Measurements from ENCODE around the gene MYH2. TPM values are rescaled to one million over a fixed set of nuclear protein-coding genes. Genes with fewer than 3 reads are reported as not detected.

The MYH2 gene
- total RNA-seq, 2 donors from 2014 or later, result 0.99 TPM; not detected in 1

GRCh38 chr17:10527419-10527818 lies 22.0 kb downstream of the MYH2 start:
- Mint-ChIP-seq H3K36me3 (ENCODE audit: low read depth) (no peaks in the 10 kb centered on the region), H3K4me3 (no peak overlapping the region), H3K27me3 (ENCODE audit: insufficient read depth) (no peaks in the 10 kb centered on the region), H3K27ac (no peak overlapping the region), H3K9me3 (no peaks in the 10 kb centered on the region), H3K4me1 (peaks cover 7% of the 10 kb centered on the region)
- Histone ChIP-seq H3K4me1 (ENCODE audit: control insufficient read depth, insufficient read depth, low read length) (no peaks in the 10 kb centered on the region), H3K36me3 (ENCODE audit: control insufficient read depth, insufficient read depth, low read length) (no peaks in the 10 kb centered on the region), H3K9ac (ENCODE audit: extremely low read depth, low read length, poor library complexity, severe bottlenecking) (no peak overlapping the region), H3K27ac (ENCODE audit: low read depth, low read length) (no peak overlapping the region), H3K9me3 (ENCODE audit: control insufficient read depth, low read length) (no peaks in the 10 kb centered on the region), H3K27me3 (ENCODE audit: control insufficient read depth, insufficient read depth, low read length, poor library complexity, severe bottlenecking) (no peaks in the 10 kb centered on the region), H3K4me3 (ENCODE audit: low read length) (no peak overlapping the region)
- DNase-seq, result no peak
- TF ChIP-seq CTCF (conservative IDR thresholded peaks at IDR 0.05), result no peak
- WGBS, 2 experiments (ENCODE audit: insufficient coverage in 1 of 2, insufficient read length in 1 of 2), result 95 to 98% methylated on average over 6 of the region's 6 CpGs

GRCh38 chr17:10526517-10526916 lies 22.9 kb downstream of the MYH2 start:
- no peak for TF ChIP-seq CTCF (conservative IDR thresholded peaks at IDR 0.05)
- H3K9me3 ChIP-seq (ENCODE audit: control insufficient read depth, low read length), result no peaks in the 10 kb centered on the region
- no peak for DNase-seq
- H3K4me3 ChIP-seq (ENCODE audit: low read length), result no peak overlapping the region
- H3K27me3 ChIP-seq (ENCODE audit: control insufficient read depth, insufficient read depth, low read length, poor library complexity, severe bottlenecking), result no peaks in the 10 kb centered on the region
- Mint-ChIP-seq H3K4me1 (peaks cover 7% of the 10 kb centered on the region), H3K9me3 (no peaks in the 10 kb centered on the region), H3K27me3 (ENCODE audit: insufficient read depth) (no peaks in the 10 kb centered on the region), H3K36me3 (ENCODE audit: low read depth) (no peaks in the 10 kb centered on the region), H3K4me3 (no peak overlapping the region), H3K27ac (no peak overlapping the region)
- no peaks in the 10 kb centered on the region for H3K36me3 ChIP-seq (ENCODE audit: control insufficient read depth, insufficient read depth, low read length)
- H3K4me1 ChIP-seq (ENCODE audit: control insufficient read depth, insufficient read depth, low read length), result no peaks in the 10 kb centered on the region
- H3K9ac ChIP-seq (ENCODE audit: extremely low read depth, low read length, poor library complexity, severe bottlenecking), result no peak overlapping the region
- WGBS, 2 experiments (ENCODE audit: insufficient coverage in 1 of 2, insufficient read length in 1 of 2), result 92 to 95% methylated on average over 9 to 11 of the region's 11 CpGs
- no peak overlapping the region for H3K27ac ChIP-seq (ENCODE audit: low read depth, low read length)

GRCh38 chr17:10523064-10523463 lies 26.4 kb downstream of the MYH2 start:
- Histone ChIP-seq H3K4me3 (ENCODE audit: low read length) (no peak overlapping the region), H3K4me1 (ENCODE audit: control insufficient read depth, insufficient read depth, low read length) (no peaks in the 10 kb centered on the region), H3K9me3 (ENCODE audit: control insufficient read depth, low read length) (no peaks in the 10 kb centered on the region), H3K36me3 (ENCODE audit: control insufficient read depth, insufficient read depth, low read length) (no peaks in the 10 kb centered on the region), H3K27ac (ENCODE audit: low read depth, low read length) (no peak overlapping the region), H3K9ac (ENCODE audit: extremely low read depth, low read length, poor library complexity, severe bottlenecking) (no peak overlapping the region), H3K27me3 (ENCODE audit: control insufficient read depth, insufficient read depth, low read length, poor library complexity, severe bottlenecking) (no peaks in the 10 kb centered on the region)
- Mint-ChIP-seq H3K4me3 (no peak overlapping the region), H3K27me3 (ENCODE audit: insufficient read depth) (no peaks in the 10 kb centered on the region), H3K36me3 (ENCODE audit: low read depth) (no peaks in the 10 kb centered on the region), H3K4me1 (peaks cover 7% of the 10 kb centered on the region), H3K9me3 (no peaks in the 10 kb centered on the region), H3K27ac (no peak overlapping the region)
- 90 to 100% methylated on average over 7 of the region's 7 CpGs for WGBS, 2 experiments (ENCODE audit: insufficient coverage in 1 of 2, insufficient read length in 1 of 2)
- no peak for TF ChIP-seq CTCF (conservative IDR thresholded peaks at IDR 0.05)
- DNase-seq, result no peak
